GM23338 (cell line): ENCODE data around the gene MRPS6. TPM values are rescaled to one million over a fixed set of nuclear protein-coding genes. Genes with fewer than 3 reads are reported as not detected.

Experiments used
- ATAC-seq: fragments of 200-7000 bp; cut with Tn5 transposase; 3 replicates; pipeline ENCODE4 v1.9.1; 2020
- DNase-seq: peaks from one replicate; pipeline ENCODE4 v3.0.0-alpha.2; 2015; ENCODE audit warnings: low spot score
- H2AFZ ChIP-seq: fragments of 200-600 bp; sonication (generic); 2 replicates; pipeline ENCODE4 v1.8.0; 2016; ENCODE audit warnings: antibody characterized with exemption, mild to moderate bottlenecking, moderate library complexity
- H3F3A ChIP-seq: fragments of 200-600 bp; sonication (generic); replicated peaks from 2 replicates; pipeline ENCODE4 v1.8.0; 2017; ENCODE audit warnings: antibody characterized with exemption, mixed run types, low read depth
- H3K27ac ChIP-seq: fragments of 200-600 bp; sonication (generic); 2 replicates; pipeline ENCODE4 v1.6.1; 2016; ENCODE audit warnings: low read depth
- H3K27me3 ChIP-seq: fragments of 200-600 bp; sonication (generic); 2 replicates; pipeline ENCODE4 v1.8.0; 2016; ENCODE audit warnings: mild to moderate bottlenecking, mixed run types, moderate library complexity; ENCODE audit not compliant: insufficient read depth
- H3K36me3 ChIP-seq: fragments of 200-600 bp; sonication (generic); 2 replicates; pipeline ENCODE4 v1.8.0; 2016; ENCODE audit warnings: mild to moderate bottlenecking; ENCODE audit not compliant: insufficient read depth
- H3K4me1 ChIP-seq: fragments of 200-600 bp; sonication (generic); 2 replicates; pipeline ENCODE4 v1.8.0; 2016; ENCODE audit warnings: mild to moderate bottlenecking, moderate library complexity; ENCODE audit not compliant: insufficient read depth
- H3K4me2 ChIP-seq: fragments of 200-600 bp; sonication (generic); 2 replicates; pipeline ENCODE4 v1.7.1; 2017; ENCODE audit warnings: mixed run types
- H3K4me3 ChIP-seq: fragments of 200-600 bp; sonication (generic); 2 replicates; pipeline ENCODE4 v1.6.1; 2016; ENCODE audit warnings: mixed run types
- H3K79me2 ChIP-seq: fragments of 200-600 bp; sonication (generic); replicated peaks from 2 replicates; pipeline ENCODE4 v1.8.0; 2017; ENCODE audit warnings: mild to moderate bottlenecking; ENCODE audit not compliant: insufficient read depth
- H3K9me2 ChIP-seq: fragments of 200-600 bp; sonication (generic); 2 replicates; pipeline ENCODE4 v1.8.0; 2017; ENCODE audit not compliant: insufficient read depth
- H4K20me1 ChIP-seq: fragments of 200-600 bp; sonication (generic); replicated peaks from 2 replicates; pipeline ENCODE4 v1.8.0; 2017; ENCODE audit warnings: mild to moderate bottlenecking; ENCODE audit not compliant: insufficient read depth
- H3K27ac Mint-ChIP-seq: 2 replicates; pipeline ENCODE4 v1.8.0; 2020; ENCODE audit warnings: inconsistent platforms, mild to moderate bottlenecking, moderate library complexity, mixed read lengths
- H3K27me3 Mint-ChIP-seq: 3 replicates; pipeline ENCODE4 v1.8.0; 2022; ENCODE audit warnings: low read depth, mild to moderate bottlenecking, moderate library complexity, mixed read lengths, inconsistent platforms; ENCODE audit not compliant: insufficient read depth, poor library complexity
- H3K36me3 Mint-ChIP-seq: 3 replicates; pipeline ENCODE4 v1.8.0; 2021; ENCODE audit warnings: low read depth, mild to moderate bottlenecking, inconsistent platforms, moderate library complexity, mixed read lengths
- H3K4me1 Mint-ChIP-seq: 3 replicates; pipeline ENCODE4 v1.8.0; 2020; ENCODE audit warnings: mild to moderate bottlenecking, inconsistent platforms, mixed read lengths
- H3K4me3 Mint-ChIP-seq: 3 replicates; pipeline ENCODE4 v1.8.0; 2021; ENCODE audit warnings: moderate library complexity, mild to moderate bottlenecking, inconsistent platforms, mixed read lengths
- H3K9me3 Mint-ChIP-seq: 3 replicates; pipeline ENCODE4 v1.8.0; 2020; ENCODE audit warnings: moderate library complexity, mild to moderate bottlenecking, inconsistent platforms, mixed read lengths
- CREB1 ChIP-seq: fragments of 250-450 bp; sonication (Bioruptor Pico); IDR thresholded peaks from 2 replicates; pipeline ENCODE4 v1.5.0; 2020; ENCODE audit warnings: low read depth, mild to moderate bottlenecking, moderate library complexity
- EZH2 ChIP-seq: fragments of 200-600 bp; sonication (generic); IDR thresholded peaks from one replicate; pipeline ENCODE4 v1.8.0; 2017; ENCODE audit warnings: antibody characterized with exemption, mild to moderate bottlenecking, low read depth; ENCODE audit not compliant: unreplicated experiment
- EZH2phosphoT487 ChIP-seq: fragments of 200-600 bp; sonication (generic); IDR thresholded peaks from one replicate; pipeline ENCODE4 v1.8.1; 2018; ENCODE audit warnings: antibody characterized with exemption; ENCODE audit not compliant: unreplicated experiment
- JUNB ChIP-seq: IDR thresholded peaks from one replicate; pipeline ENCODE4 v1.6.1; 2016; ENCODE audit warnings: antibody characterized with exemption; ENCODE audit not compliant: unreplicated experiment
- NANOG ChIP-seq: IDR thresholded peaks from 2 replicates; pipeline ENCODE4 v1.6.1; 2016; ENCODE audit warnings: antibody characterized with exemption, borderline replicate concordance
- POLR2AphosphoS5 ChIP-seq: IDR thresholded peaks from 2 replicates; pipeline ENCODE4 v1.6.1; 2016; ENCODE audit warnings: antibody characterized with exemption, low read depth
- STAT1 ChIP-seq: IDR thresholded peaks from one replicate; pipeline ENCODE4 v1.6.1; 2016; ENCODE audit warnings: antibody characterized with exemption; ENCODE audit not compliant: unreplicated experiment
- ZNF114 ChIP-seq: fragments of 250-450 bp; sonication (Bioruptor Pico); IDR thresholded peaks from 2 replicates; pipeline ENCODE4 v1.5.0; 2020; ENCODE audit warnings: mild to moderate bottlenecking, moderate library complexity
- ZNF331 ChIP-seq: fragments of 250-450 bp; sonication (Bioruptor Pico); IDR thresholded peaks from 2 replicates; pipeline ENCODE4 v1.5.0; 2020; ENCODE audit warnings: low read depth, mild to moderate bottlenecking, moderate library complexity
- polyA plus RNA-seq: library from polyadenylated mRNA; unstranded; fragments of >200 nt; fragmentation: Nextera tagmentation; extraction: Ambion mirVana; gene quantifications from 2 replicates; pipeline ENCODE4 v1.2.1, GENCODE V29; 2016
- total RNA-seq: library from RNA; depleted of rRNA; stranded (reverse); fragments of >200 nt; shearing (Covaris generic); gene quantifications from 2 replicates; pipeline ENCODE4 v1.2.3, GENCODE V29; 2014
- TF ChIP-seq, protein P1 (sequence below): IDR thresholded peaks from one replicate; pipeline ENCODE4 v1.6.1; 2018; ENCODE audit warnings: antibody characterized with exemption; ENCODE audit not compliant: unreplicated experiment
- TF ChIP-seq, protein P2 (sequence below): fragments of 250-450 bp; sonication (Bioruptor Pico); IDR thresholded peaks from 2 replicates; pipeline ENCODE4 v1.5.0; 2020; ENCODE audit warnings: mild to moderate bottlenecking, moderate library complexity
- TF ChIP-seq, protein P3 (sequence below): IDR thresholded peaks from 2 replicates; pipeline ENCODE4 v1.6.1; 2016; ENCODE audit warnings: antibody characterized with exemption
- TF ChIP-seq, protein P4 (sequence below), 2 experiments: fragments of 200-600 bp in 1 of 2; sonication (generic) in 1 of 2; conservative IDR thresholded peaks; 2 replicates each; pipeline versions ENCODE4 v1.5.1 to v1.6.1; 2016 to 2017; ENCODE audit warnings: antibody characterized with exemption in 2 of 2, low read depth in 2 of 2, mild to moderate bottlenecking in 2 of 2, moderate library complexity in 1 of 2

The MRPS6 gene
- total and polyA plus RNA-seq, 2 experiments from 2014 or later: 80.5 to 242 TPM

DNA sequence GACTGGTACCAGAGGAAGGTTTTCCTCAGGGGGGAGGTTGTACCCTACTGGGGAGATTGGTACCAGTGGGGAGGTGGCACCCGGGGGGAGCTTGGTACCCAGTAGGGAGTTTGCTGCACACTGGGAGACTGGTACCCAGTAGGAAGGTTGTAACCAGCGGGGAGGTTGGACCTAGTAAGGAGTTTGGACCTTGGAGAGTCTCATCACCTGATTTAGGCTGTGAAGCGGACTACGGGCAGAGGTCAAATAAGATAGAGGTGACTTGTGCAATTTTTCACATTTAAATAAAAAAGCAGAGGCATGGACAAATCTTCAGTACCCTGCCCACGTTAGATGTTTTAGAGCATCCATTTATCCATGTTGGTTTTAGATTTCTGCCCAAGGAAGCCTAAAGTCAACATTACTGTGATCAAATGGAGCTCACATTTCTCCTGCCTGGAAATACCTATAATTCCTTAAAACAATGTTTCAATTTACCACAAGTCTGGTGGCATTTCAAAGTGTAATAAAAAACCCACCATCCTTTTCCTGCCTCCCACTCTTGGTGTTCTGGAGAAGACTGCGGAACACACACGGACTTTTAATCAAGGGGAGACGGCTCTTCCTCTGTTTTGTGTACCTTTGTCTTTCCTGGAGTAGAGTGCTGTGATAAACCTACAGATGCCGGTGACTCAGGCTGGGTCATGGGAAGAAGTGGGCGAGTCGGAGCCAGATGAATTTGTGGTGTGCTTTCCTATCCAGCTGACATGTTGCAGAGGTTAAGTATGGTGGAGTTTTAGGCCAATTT is 36.2 kb upstream of the MRPS6 start:
- no peak overlapping the region for H3K4me3 ChIP-seq
- H3K27ac ChIP-seq: no peak overlapping the region
- no peak overlapping the region for H3K4me2 ChIP-seq
- H2AFZ ChIP-seq: no peak overlapping the region; the same call in 1 of the 2 replicates
- H3K36me3 ChIP-seq: no peaks in the 10 kb centered on the region
- H4K20me1 ChIP-seq: no peaks in the 10 kb centered on the region
- ATAC-seq: no peak
- no peaks in the 10 kb centered on the region for H3K79me2 ChIP-seq
- H3K9me2 ChIP-seq: 0 out of 2 replicates have a peak, but pooled peaks cover 9% of the 10 kb centered on the region
- no peaks in the 10 kb centered on the region; the same call in 1 of the 2 replicates for H3K4me1 ChIP-seq
- Mint-ChIP-seq H3K9me3 (no peaks in the 10 kb centered on the region), H3K36me3 (no peaks in the 10 kb centered on the region), H3K4me1 (peaks cover 19% of the 10 kb centered on the region), H3K27me3 (no peaks in the 10 kb centered on the region), H3K27ac (no peak overlapping the region), H3K4me3 (no peak overlapping the region)
- no peaks in the 10 kb centered on the region for H3F3A ChIP-seq
- TF ChIP-seq ZNF331 (CRISPR knock-in tag) (no peak), STAT1 (no peak), EZH2phosphoT487 (no peak), CREB1 (CRISPR knock-in tag) (no peak), EZH2 (no peak), JUNB (no peak), NANOG (no peak), ZNF114 (CRISPR knock-in tag) (no peak), POLR2AphosphoS5 (no peak)
- TF ChIP-seq, protein P1, sequence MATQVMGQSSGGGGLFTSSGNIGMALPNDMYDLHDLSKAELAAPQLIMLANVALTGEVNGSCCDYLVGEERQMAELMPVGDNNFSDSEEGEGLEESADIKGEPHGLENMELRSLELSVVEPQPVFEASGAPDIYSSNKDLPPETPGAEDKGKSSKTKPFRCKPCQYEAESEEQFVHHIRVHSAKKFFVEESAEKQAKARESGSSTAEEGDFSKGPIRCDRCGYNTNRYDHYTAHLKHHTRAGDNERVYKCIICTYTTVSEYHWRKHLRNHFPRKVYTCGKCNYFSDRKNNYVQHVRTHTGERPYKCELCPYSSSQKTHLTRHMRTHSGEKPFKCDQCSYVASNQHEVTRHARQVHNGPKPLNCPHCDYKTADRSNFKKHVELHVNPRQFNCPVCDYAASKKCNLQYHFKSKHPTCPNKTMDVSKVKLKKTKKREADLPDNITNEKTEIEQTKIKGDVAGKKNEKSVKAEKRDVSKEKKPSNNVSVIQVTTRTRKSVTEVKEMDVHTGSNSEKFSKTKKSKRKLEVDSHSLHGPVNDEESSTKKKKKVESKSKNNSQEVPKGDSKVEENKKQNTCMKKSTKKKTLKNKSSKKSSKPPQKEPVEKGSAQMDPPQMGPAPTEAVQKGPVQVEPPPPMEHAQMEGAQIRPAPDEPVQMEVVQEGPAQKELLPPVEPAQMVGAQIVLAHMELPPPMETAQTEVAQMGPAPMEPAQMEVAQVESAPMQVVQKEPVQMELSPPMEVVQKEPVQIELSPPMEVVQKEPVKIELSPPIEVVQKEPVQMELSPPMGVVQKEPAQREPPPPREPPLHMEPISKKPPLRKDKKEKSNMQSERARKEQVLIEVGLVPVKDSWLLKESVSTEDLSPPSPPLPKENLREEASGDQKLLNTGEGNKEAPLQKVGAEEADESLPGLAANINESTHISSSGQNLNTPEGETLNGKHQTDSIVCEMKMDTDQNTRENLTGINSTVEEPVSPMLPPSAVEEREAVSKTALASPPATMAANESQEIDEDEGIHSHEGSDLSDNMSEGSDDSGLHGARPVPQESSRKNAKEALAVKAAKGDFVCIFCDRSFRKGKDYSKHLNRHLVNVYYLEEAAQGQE: no peak
- TF ChIP-seq, protein P2, sequence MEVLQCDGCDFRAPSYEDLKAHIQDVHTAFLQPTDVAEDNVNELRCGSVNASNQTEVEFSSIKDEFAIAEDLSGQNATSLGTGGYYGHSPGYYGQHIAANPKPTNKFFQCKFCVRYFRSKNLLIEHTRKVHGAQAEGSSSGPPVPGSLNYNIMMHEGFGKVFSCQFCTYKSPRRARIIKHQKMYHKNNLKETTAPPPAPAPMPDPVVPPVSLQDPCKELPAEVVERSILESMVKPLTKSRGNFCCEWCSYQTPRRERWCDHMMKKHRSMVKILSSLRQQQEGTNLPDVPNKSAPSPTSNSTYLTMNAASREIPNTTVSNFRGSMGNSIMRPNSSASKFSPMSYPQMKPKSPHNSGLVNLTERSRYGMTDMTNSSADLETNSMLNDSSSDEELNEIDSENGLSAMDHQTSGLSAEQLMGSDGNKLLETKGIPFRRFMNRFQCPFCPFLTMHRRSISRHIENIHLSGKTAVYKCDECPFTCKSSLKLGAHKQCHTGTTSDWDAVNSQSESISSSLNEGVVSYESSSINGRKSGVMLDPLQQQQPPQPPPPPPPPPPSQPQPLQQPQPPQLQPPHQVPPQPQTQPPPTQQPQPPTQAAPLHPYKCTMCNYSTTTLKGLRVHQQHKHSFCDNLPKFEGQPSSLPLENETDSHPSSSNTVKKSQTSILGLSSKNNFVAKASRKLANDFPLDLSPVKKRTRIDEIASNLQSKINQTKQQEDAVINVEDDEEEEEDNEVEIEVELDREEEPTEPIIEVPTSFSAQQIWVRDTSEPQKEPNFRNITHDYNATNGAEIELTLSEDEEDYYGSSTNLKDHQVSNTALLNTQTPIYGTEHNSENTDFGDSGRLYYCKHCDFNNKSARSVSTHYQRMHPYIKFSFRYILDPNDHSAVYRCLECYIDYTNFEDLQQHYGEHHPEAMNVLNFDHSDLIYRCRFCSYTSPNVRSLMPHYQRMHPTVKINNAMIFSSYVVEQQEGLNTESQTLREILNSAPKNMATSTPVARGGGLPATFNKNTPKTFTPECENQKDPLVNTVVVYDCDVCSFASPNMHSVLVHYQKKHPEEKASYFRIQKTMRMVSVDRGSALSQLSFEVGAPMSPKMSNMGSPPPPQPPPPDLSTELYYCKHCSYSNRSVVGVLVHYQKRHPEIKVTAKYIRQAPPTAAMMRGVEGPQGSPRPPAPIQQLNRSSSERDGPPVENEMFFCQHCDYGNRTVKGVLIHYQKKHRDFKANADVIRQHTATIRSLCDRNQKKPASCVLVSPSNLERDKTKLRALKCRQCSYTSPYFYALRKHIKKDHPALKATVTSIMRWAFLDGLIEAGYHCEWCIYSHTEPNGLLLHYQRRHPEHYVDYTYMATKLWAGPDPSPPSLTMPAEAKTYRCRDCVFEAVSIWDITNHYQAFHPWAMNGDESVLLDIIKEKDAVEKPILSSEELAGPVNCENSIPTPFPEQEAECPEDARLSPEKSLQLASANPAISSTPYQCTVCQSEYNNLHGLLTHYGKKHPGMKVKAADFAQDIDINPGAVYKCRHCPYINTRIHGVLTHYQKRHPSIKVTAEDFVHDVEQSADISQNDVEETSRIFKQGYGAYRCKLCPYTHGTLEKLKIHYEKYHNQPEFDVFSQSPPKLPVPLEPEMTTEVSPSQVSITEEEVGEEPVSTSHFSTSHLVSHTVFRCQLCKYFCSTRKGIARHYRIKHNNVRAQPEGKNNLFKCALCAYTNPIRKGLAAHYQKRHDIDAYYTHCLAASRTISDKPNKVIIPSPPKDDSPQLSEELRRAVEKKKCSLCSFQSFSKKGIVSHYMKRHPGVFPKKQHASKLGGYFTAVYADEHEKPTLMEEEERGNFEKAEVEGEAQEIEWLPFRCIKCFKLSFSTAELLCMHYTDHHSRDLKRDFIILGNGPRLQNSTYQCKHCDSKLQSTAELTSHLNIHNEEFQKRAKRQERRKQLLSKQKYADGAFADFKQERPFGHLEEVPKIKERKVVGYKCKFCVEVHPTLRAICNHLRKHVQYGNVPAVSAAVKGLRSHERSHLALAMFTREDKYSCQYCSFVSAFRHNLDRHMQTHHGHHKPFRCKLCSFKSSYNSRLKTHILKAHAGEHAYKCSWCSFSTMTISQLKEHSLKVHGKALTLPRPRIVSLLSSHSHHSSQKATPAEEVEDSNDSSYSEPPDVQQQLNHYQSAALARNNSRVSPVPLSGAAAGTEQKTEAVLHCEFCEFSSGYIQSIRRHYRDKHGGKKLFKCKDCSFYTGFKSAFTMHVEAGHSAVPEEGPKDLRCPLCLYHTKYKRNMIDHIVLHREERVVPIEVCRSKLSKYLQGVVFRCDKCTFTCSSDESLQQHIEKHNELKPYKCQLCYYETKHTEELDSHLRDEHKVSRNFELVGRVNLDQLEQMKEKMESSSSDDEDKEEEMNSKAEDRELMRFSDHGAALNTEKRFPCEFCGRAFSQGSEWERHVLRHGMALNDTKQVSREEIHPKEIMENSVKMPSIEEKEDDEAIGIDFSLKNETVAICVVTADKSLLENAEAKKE (CRISPR knock-in tag): no peak
- TF ChIP-seq, protein P3, sequence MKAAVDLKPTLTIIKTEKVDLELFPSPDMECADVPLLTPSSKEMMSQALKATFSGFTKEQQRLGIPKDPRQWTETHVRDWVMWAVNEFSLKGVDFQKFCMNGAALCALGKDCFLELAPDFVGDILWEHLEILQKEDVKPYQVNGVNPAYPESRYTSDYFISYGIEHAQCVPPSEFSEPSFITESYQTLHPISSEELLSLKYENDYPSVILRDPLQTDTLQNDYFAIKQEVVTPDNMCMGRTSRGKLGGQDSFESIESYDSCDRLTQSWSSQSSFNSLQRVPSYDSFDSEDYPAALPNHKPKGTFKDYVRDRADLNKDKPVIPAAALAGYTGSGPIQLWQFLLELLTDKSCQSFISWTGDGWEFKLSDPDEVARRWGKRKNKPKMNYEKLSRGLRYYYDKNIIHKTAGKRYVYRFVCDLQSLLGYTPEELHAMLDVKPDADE: no peak
- TF ChIP-seq, protein P4, sequence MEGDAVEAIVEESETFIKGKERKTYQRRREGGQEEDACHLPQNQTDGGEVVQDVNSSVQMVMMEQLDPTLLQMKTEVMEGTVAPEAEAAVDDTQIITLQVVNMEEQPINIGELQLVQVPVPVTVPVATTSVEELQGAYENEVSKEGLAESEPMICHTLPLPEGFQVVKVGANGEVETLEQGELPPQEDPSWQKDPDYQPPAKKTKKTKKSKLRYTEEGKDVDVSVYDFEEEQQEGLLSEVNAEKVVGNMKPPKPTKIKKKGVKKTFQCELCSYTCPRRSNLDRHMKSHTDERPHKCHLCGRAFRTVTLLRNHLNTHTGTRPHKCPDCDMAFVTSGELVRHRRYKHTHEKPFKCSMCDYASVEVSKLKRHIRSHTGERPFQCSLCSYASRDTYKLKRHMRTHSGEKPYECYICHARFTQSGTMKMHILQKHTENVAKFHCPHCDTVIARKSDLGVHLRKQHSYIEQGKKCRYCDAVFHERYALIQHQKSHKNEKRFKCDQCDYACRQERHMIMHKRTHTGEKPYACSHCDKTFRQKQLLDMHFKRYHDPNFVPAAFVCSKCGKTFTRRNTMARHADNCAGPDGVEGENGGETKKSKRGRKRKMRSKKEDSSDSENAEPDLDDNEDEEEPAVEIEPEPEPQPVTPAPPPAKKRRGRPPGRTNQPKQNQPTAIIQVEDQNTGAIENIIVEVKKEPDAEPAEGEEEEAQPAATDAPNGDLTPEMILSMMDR (conservative IDR thresholded peaks at IDR 0.05; ENCODE audit: low read depth in 2 of 2): no peak
- DNase-seq: no peak
- no peaks in the 10 kb centered on the region for H3K27me3 ChIP-seq
